GM23338 (cell line): ENCODE measurements around the gene ZNF512. TPM values are rescaled to one million over a fixed set of nuclear protein-coding genes. Genes with fewer than 3 reads are reported as not detected.

Source experiments
- ATAC-seq: fragments of 200-7000 bp; cut with Tn5 transposase; 3 replicates; pipeline ENCODE4 v1.9.1; 2020
- DNase-seq: peaks from one replicate; pipeline ENCODE4 v3.0.0-alpha.2; 2015; ENCODE audit warnings: low spot score
- H2AFZ ChIP-seq: fragments of 200-600 bp; sonication (generic); 2 replicates; pipeline ENCODE4 v1.8.0; 2016; ENCODE audit warnings: antibody characterized with exemption, mild to moderate bottlenecking, moderate library complexity
- H3F3A ChIP-seq: fragments of 200-600 bp; sonication (generic); replicated peaks from 2 replicates; pipeline ENCODE4 v1.8.0; 2017; ENCODE audit warnings: antibody characterized with exemption, mixed run types, low read depth
- H3K27ac ChIP-seq: fragments of 200-600 bp; sonication (generic); 2 replicates; pipeline ENCODE4 v1.6.1; 2016; ENCODE audit warnings: low read depth
- H3K27me3 ChIP-seq: fragments of 200-600 bp; sonication (generic); 2 replicates; pipeline ENCODE4 v1.8.0; 2016; ENCODE audit warnings: mild to moderate bottlenecking, mixed run types, moderate library complexity; ENCODE audit not compliant: insufficient read depth
- H3K36me3 ChIP-seq: fragments of 200-600 bp; sonication (generic); 2 replicates; pipeline ENCODE4 v1.8.0; 2016; ENCODE audit warnings: mild to moderate bottlenecking; ENCODE audit not compliant: insufficient read depth
- H3K4me1 ChIP-seq: fragments of 200-600 bp; sonication (generic); 2 replicates; pipeline ENCODE4 v1.8.0; 2016; ENCODE audit warnings: mild to moderate bottlenecking, moderate library complexity; ENCODE audit not compliant: insufficient read depth
- H3K4me2 ChIP-seq: fragments of 200-600 bp; sonication (generic); 2 replicates; pipeline ENCODE4 v1.7.1; 2017; ENCODE audit warnings: mixed run types
- H3K4me3 ChIP-seq: fragments of 200-600 bp; sonication (generic); 2 replicates; pipeline ENCODE4 v1.6.1; 2016; ENCODE audit warnings: mixed run types
- H3K79me2 ChIP-seq: fragments of 200-600 bp; sonication (generic); replicated peaks from 2 replicates; pipeline ENCODE4 v1.8.0; 2017; ENCODE audit warnings: mild to moderate bottlenecking; ENCODE audit not compliant: insufficient read depth
- H3K9me2 ChIP-seq: fragments of 200-600 bp; sonication (generic); 2 replicates; pipeline ENCODE4 v1.8.0; 2017; ENCODE audit not compliant: insufficient read depth
- H4K20me1 ChIP-seq: fragments of 200-600 bp; sonication (generic); replicated peaks from 2 replicates; pipeline ENCODE4 v1.8.0; 2017; ENCODE audit warnings: mild to moderate bottlenecking; ENCODE audit not compliant: insufficient read depth
- H3K27ac Mint-ChIP-seq: 2 replicates; pipeline ENCODE4 v1.8.0; 2020; ENCODE audit warnings: inconsistent platforms, mild to moderate bottlenecking, moderate library complexity, mixed read lengths
- H3K27me3 Mint-ChIP-seq: 3 replicates; pipeline ENCODE4 v1.8.0; 2022; ENCODE audit warnings: low read depth, mild to moderate bottlenecking, moderate library complexity, mixed read lengths, inconsistent platforms; ENCODE audit not compliant: insufficient read depth, poor library complexity
- H3K36me3 Mint-ChIP-seq: 3 replicates; pipeline ENCODE4 v1.8.0; 2021; ENCODE audit warnings: low read depth, mild to moderate bottlenecking, inconsistent platforms, moderate library complexity, mixed read lengths
- H3K4me1 Mint-ChIP-seq: 3 replicates; pipeline ENCODE4 v1.8.0; 2020; ENCODE audit warnings: mild to moderate bottlenecking, inconsistent platforms, mixed read lengths
- H3K4me3 Mint-ChIP-seq: 3 replicates; pipeline ENCODE4 v1.8.0; 2021; ENCODE audit warnings: moderate library complexity, mild to moderate bottlenecking, inconsistent platforms, mixed read lengths
- H3K9me3 Mint-ChIP-seq: 3 replicates; pipeline ENCODE4 v1.8.0; 2020; ENCODE audit warnings: moderate library complexity, mild to moderate bottlenecking, inconsistent platforms, mixed read lengths
- CREB1 ChIP-seq: fragments of 250-450 bp; sonication (Bioruptor Pico); IDR thresholded peaks from 2 replicates; pipeline ENCODE4 v1.5.0; 2020; ENCODE audit warnings: low read depth, mild to moderate bottlenecking, moderate library complexity
- ETS1 ChIP-seq: IDR thresholded peaks from 2 replicates; pipeline ENCODE4 v1.6.1; 2016; ENCODE audit warnings: antibody characterized with exemption
- EZH2 ChIP-seq: fragments of 200-600 bp; sonication (generic); IDR thresholded peaks from one replicate; pipeline ENCODE4 v1.8.0; 2017; ENCODE audit warnings: antibody characterized with exemption, mild to moderate bottlenecking, low read depth; ENCODE audit not compliant: unreplicated experiment
- EZH2phosphoT487 ChIP-seq: fragments of 200-600 bp; sonication (generic); IDR thresholded peaks from one replicate; pipeline ENCODE4 v1.8.1; 2018; ENCODE audit warnings: antibody characterized with exemption; ENCODE audit not compliant: unreplicated experiment
- JUNB ChIP-seq: IDR thresholded peaks from one replicate; pipeline ENCODE4 v1.6.1; 2016; ENCODE audit warnings: antibody characterized with exemption; ENCODE audit not compliant: unreplicated experiment
- NANOG ChIP-seq: IDR thresholded peaks from 2 replicates; pipeline ENCODE4 v1.6.1; 2016; ENCODE audit warnings: antibody characterized with exemption, borderline replicate concordance
- POLR2AphosphoS5 ChIP-seq: IDR thresholded peaks from 2 replicates; pipeline ENCODE4 v1.6.1; 2016; ENCODE audit warnings: antibody characterized with exemption, low read depth
- REST ChIP-seq: IDR thresholded peaks from one replicate; pipeline ENCODE4 v1.6.1; 2018; ENCODE audit warnings: antibody characterized with exemption; ENCODE audit not compliant: unreplicated experiment
- STAT1 ChIP-seq: IDR thresholded peaks from one replicate; pipeline ENCODE4 v1.6.1; 2016; ENCODE audit warnings: antibody characterized with exemption; ENCODE audit not compliant: unreplicated experiment
- ZNF114 ChIP-seq: fragments of 250-450 bp; sonication (Bioruptor Pico); IDR thresholded peaks from 2 replicates; pipeline ENCODE4 v1.5.0; 2020; ENCODE audit warnings: mild to moderate bottlenecking, moderate library complexity
- ZNF331 ChIP-seq: fragments of 250-450 bp; sonication (Bioruptor Pico); IDR thresholded peaks from 2 replicates; pipeline ENCODE4 v1.5.0; 2020; ENCODE audit warnings: low read depth, mild to moderate bottlenecking, moderate library complexity
- ZNF462 ChIP-seq: fragments of 250-450 bp; sonication (Bioruptor Pico); IDR thresholded peaks from 2 replicates; pipeline ENCODE4 v1.5.0; 2020; ENCODE audit warnings: mild to moderate bottlenecking, moderate library complexity
- polyA plus RNA-seq: library from polyadenylated mRNA; unstranded; fragments of >200 nt; fragmentation: Nextera tagmentation; extraction: Ambion mirVana; gene quantifications from 2 replicates; pipeline ENCODE4 v1.2.1, GENCODE V29; 2016
- total RNA-seq: library from RNA; depleted of rRNA; stranded (reverse); fragments of >200 nt; shearing (Covaris generic); gene quantifications from 2 replicates; pipeline ENCODE4 v1.2.3, GENCODE V29; 2014
- TF ChIP-seq, protein P1 (sequence below), 2 experiments: fragments of 200-600 bp in 1 of 2; sonication (generic) in 1 of 2; conservative IDR thresholded peaks; 2 replicates each; pipeline versions ENCODE4 v1.5.1 to v1.6.1; 2016 to 2017; ENCODE audit warnings: antibody characterized with exemption in 2 of 2, low read depth in 2 of 2, mild to moderate bottlenecking in 2 of 2, moderate library complexity in 1 of 2

Gene ZNF512
- total and polyA plus RNA-seq, 2 experiments from 2014 or later: 26.0 to 38.4 TPM

GRCh38 chr2:27591745-27592144 is 8.9 kb downstream of the ZNF512 start:
- H3K27me3 ChIP-seq: no peaks in the 10 kb centered on the region
- peaks cover 7% of the 10 kb centered on the region for H3K36me3 ChIP-seq
- no peaks in the 10 kb centered on the region for H3K4me1 Mint-ChIP-seq
- no peak overlapping the region for H3K4me3 ChIP-seq
- H2AFZ ChIP-seq: no peak overlapping the region
- H4K20me1 ChIP-seq: peaks cover 27% of the 10 kb centered on the region
- H3K4me2 ChIP-seq: no peak overlapping the region
- H3K9me2 ChIP-seq: no peaks in the 10 kb centered on the region
- peaks cover 56% of the 10 kb centered on the region for H3K36me3 Mint-ChIP-seq
- H3K4me3 Mint-ChIP-seq: no peak overlapping the region
- peaks cover 53% of the 10 kb centered on the region for H3K9me3 Mint-ChIP-seq
- peaks cover 95% of the 10 kb centered on the region for H3K79me2 ChIP-seq
- no peak overlapping the region for H3K27ac Mint-ChIP-seq
- H3F3A ChIP-seq: no peaks in the 10 kb centered on the region
- no peaks in the 10 kb centered on the region for H3K4me1 ChIP-seq
- no peak for DNase-seq
- H3K27me3 Mint-ChIP-seq: peaks cover 7% of the 10 kb centered on the region
- no peak overlapping the region for H3K27ac ChIP-seq
- no peak for ATAC-seq
- TF ChIP-seq EZH2: no peak
- TF ChIP-seq JUNB: no peak
- no peak for TF ChIP-seq ETS1
- TF ChIP-seq STAT1: no peak
- TF ChIP-seq, protein P1, sequence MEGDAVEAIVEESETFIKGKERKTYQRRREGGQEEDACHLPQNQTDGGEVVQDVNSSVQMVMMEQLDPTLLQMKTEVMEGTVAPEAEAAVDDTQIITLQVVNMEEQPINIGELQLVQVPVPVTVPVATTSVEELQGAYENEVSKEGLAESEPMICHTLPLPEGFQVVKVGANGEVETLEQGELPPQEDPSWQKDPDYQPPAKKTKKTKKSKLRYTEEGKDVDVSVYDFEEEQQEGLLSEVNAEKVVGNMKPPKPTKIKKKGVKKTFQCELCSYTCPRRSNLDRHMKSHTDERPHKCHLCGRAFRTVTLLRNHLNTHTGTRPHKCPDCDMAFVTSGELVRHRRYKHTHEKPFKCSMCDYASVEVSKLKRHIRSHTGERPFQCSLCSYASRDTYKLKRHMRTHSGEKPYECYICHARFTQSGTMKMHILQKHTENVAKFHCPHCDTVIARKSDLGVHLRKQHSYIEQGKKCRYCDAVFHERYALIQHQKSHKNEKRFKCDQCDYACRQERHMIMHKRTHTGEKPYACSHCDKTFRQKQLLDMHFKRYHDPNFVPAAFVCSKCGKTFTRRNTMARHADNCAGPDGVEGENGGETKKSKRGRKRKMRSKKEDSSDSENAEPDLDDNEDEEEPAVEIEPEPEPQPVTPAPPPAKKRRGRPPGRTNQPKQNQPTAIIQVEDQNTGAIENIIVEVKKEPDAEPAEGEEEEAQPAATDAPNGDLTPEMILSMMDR (conservative IDR thresholded peaks at IDR 0.05; ENCODE audit: low read depth in 2 of 2): no peak
- no peak for TF ChIP-seq ZNF331 (CRISPR knock-in tag)
- TF ChIP-seq ZNF114: no peak
- TF ChIP-seq REST: no peak
- no peak for TF ChIP-seq NANOG
- TF ChIP-seq EZH2phosphoT487: no peak
- TF ChIP-seq ZNF462 (CRISPR knock-in tag): no peak
- no peak for TF ChIP-seq POLR2AphosphoS5
- no peak for TF ChIP-seq CREB1 (CRISPR knock-in tag)
